Trophoblast cell (in vitro differentiated cells and primary cell): ENCODE data around the gene RCOR3.
A peak's percentile ranks its signal among the peaks of the same experiment; 100 is the strongest.
"Not testable (repeated sequence)": the region's sequence is repeated elsewhere in the genome, so short reads cannot be mapped to it uniquely, and the experiment has no call there.

Source experiments
- DNase-seq, 2 donors: peaks; one replicate each; pipeline ENCODE4 v3.0.0-alpha.2; 2016
- H2AFZ ChIP-seq: 2 replicates; pipeline ENCODE4 v1.6.1; 2013; ENCODE audit warnings: low read length, moderate library complexity, mild to moderate bottlenecking; ENCODE audit not compliant: insufficient read depth, poor library complexity
- H2AK5ac ChIP-seq: 2 replicates; pipeline ENCODE4 v1.6.1; 2013; ENCODE audit warnings: mild to moderate bottlenecking, low read length
- H2BK120ac ChIP-seq: 2 replicates; pipeline ENCODE4 v1.6.1; 2013; ENCODE audit warnings: low read length, mild to moderate bottlenecking, moderate library complexity; ENCODE audit not compliant: insufficient read depth, poor library complexity
- H2BK12ac ChIP-seq: 2 replicates; pipeline ENCODE4 v1.6.1; 2013; ENCODE audit warnings: mild to moderate bottlenecking, low read length, moderate library complexity
- H2BK5ac ChIP-seq: 2 replicates; pipeline ENCODE4 v1.6.1; 2013; ENCODE audit warnings: low read length, low read depth, moderate library complexity, mild to moderate bottlenecking; ENCODE audit not compliant: poor library complexity
- H3K14ac ChIP-seq: 2 replicates; pipeline ENCODE4 v1.6.1; 2013; ENCODE audit warnings: mild to moderate bottlenecking, low read length
- H3K18ac ChIP-seq: 2 replicates; pipeline ENCODE4 v1.6.1; 2013; ENCODE audit warnings: mild to moderate bottlenecking, low read length
- H3K23ac ChIP-seq: 2 replicates; pipeline ENCODE4 v1.6.1; 2013; ENCODE audit warnings: low read length
- H3K27ac ChIP-seq: 2 replicates; pipeline ENCODE4 v1.5.1; 2013; ENCODE audit warnings: low read depth, mild to moderate bottlenecking, inconsistent platforms, low read length, moderate library complexity
- H3K27me3 ChIP-seq: 2 replicates; pipeline ENCODE4 v1.6.1; 2013; ENCODE audit warnings: inconsistent platforms, mild to moderate bottlenecking, low read length, moderate library complexity; ENCODE audit not compliant: insufficient read depth
- H3K36me3 ChIP-seq, 2 experiments: 1 replicate in 1 of 2; 2 replicates in 1 of 2; pipeline ENCODE4 v1.6.1; 2013; ENCODE audit warnings: low read length in 2 of 2, mild to moderate bottlenecking in 2 of 2, moderate library complexity in 1 of 2; ENCODE audit not compliant: insufficient read depth in 2 of 2, control insufficient read depth in 1 of 2
- H3K4ac ChIP-seq: 2 replicates; pipeline ENCODE4 v1.6.1; 2013; ENCODE audit warnings: low read depth, mild to moderate bottlenecking, low read length, moderate library complexity
- H3K4me1 ChIP-seq, 2 experiments: 1 replicate in 1 of 2; 2 replicates in 1 of 2; pipeline ENCODE4 v1.6.1; 2013; ENCODE audit warnings: low read length in 2 of 2, mild to moderate bottlenecking in 2 of 2, moderate library complexity in 1 of 2; ENCODE audit not compliant: insufficient read depth in 2 of 2, control insufficient read depth in 1 of 2
- H3K4me2 ChIP-seq: 2 replicates; pipeline ENCODE4 v1.6.1; 2013; ENCODE audit warnings: inconsistent platforms, mild to moderate bottlenecking, low read length, moderate library complexity
- H3K4me3 ChIP-seq: 2 replicates; pipeline ENCODE4 v1.5.1; 2013; ENCODE audit warnings: mild to moderate bottlenecking, low read depth, low read length, inconsistent platforms
- H3K79me1 ChIP-seq: one replicate; pipeline ENCODE4 v1.6.1; 2013; ENCODE audit warnings: low read length
- H3K79me2 ChIP-seq: 2 replicates; pipeline ENCODE4 v1.6.1; 2013; ENCODE audit warnings: low read length, mild to moderate bottlenecking; ENCODE audit not compliant: control insufficient read depth, insufficient read depth, poor library complexity
- H3K9ac ChIP-seq: 2 replicates; pipeline ENCODE4 v1.6.1; 2013; ENCODE audit warnings: mild to moderate bottlenecking, low read length
- H3K9me3 ChIP-seq: 2 replicates; pipeline ENCODE4 v1.6.1; 2013; ENCODE audit warnings: low read depth, mild to moderate bottlenecking, control low read depth, inconsistent platforms, low read length; ENCODE audit not compliant: insufficient read depth
- H4K12ac ChIP-seq: 2 replicates; pipeline ENCODE4 v1.6.1; 2013; ENCODE audit warnings: low read depth, mild to moderate bottlenecking, low read length, moderate library complexity
- H4K8ac ChIP-seq: 2 replicates; pipeline ENCODE4 v1.6.1; 2013; ENCODE audit warnings: low read depth, mild to moderate bottlenecking, low read length, moderate library complexity
- H4K91ac ChIP-seq: one replicate; pipeline ENCODE4 v1.6.1; 2013; ENCODE audit warnings: low read depth, mild to moderate bottlenecking, low read length, moderate library complexity
- WGBS: extraction: QIAGEN DNeasy Blood & Tissue Kit; methylation state at CpG from one replicate; pipeline ENCODE4 v1.1.7; 2013; ENCODE audit warnings: missing lambda C conversion rate; ENCODE audit not compliant: insufficient read length, insufficient coverage; ENCODE audit errors: extremely low coverage; 5-methylcytosine and 5-hydroxymethylcytosine counted together

Gene RCOR3

GRCh38 chr1:211319892-211320291 lies 60.7 kb downstream of the RCOR3 start:
- Histone ChIP-seq H3K23ac (no peak overlapping the region), H3K9ac (no peak overlapping the region), H2BK5ac (no peak overlapping the region), H3K4me3 (no peak overlapping the region), H3K18ac (no peak overlapping the region), H3K4ac (no peak overlapping the region), H3K79me1 (no peaks in the 10 kb centered on the region), H2AK5ac (no peak overlapping the region), H4K8ac (no peak overlapping the region), H3K4me2 (no peak overlapping the region), H2AFZ (no peak overlapping the region), H4K91ac (no peak overlapping the region), H4K12ac (no peak overlapping the region), H2BK12ac (no peak overlapping the region), H3K9me3 (no peaks in the 10 kb centered on the region), H2BK120ac (no peak overlapping the region), H3K14ac (no peak overlapping the region), H3K27me3 (no peaks in the 10 kb centered on the region), H3K79me2 (no peaks in the 10 kb centered on the region), H3K36me3 (peaks cover 2% of the 10 kb centered on the region in 2 experiments), H3K27ac (no peak overlapping the region), H3K4me1 (no peaks in the 10 kb centered on the region)
- no peak for DNase-seq

- Histone ChIP-seq H2BK5ac (no peak overlapping the region), H2BK12ac (no peak overlapping the region), H3K4me1 (no peaks in the 10 kb centered on the region), H3K23ac (no peak overlapping the region), H4K8ac (no peak overlapping the region), H2BK120ac (no peak overlapping the region), H3K14ac (no peak overlapping the region), H3K79me2 (no peaks in the 10 kb centered on the region), H4K91ac (no peak overlapping the region), H3K9me3 (no peaks in the 10 kb centered on the region), H3K4ac (no peak overlapping the region), H3K9ac (no peak overlapping the region), H3K18ac (no peak overlapping the region), H3K36me3 (peaks cover 2% of the 10 kb centered on the region in 2 experiments), H2AFZ (no peak overlapping the region), H2AK5ac (no peak overlapping the region), H4K12ac (no peak overlapping the region), H3K27ac (no peak overlapping the region), H3K4me3 (no peak overlapping the region), H3K4me2 (no peak overlapping the region), H3K79me1 (no peaks in the 10 kb centered on the region), H3K27me3 (no peaks in the 10 kb centered on the region)
- no peak for DNase-seq
- WGBS = no CpG with 5 or more reads among the region's 4 CpGs
Observed at GRCh38 chr1:211320980-211321379, 61.8 kb downstream of the RCOR3 start.

- H3K4ac ChIP-seq, H3K23ac ChIP-seq, H2AK5ac ChIP-seq, H3K79me2 ChIP-seq, H2BK12ac ChIP-seq, H3K4me2 ChIP-seq, H4K12ac ChIP-seq, H3K9me3 ChIP-seq, H3K14ac ChIP-seq, H3K4me1 ChIP-seq, H2BK5ac ChIP-seq, DNase-seq, H4K8ac ChIP-seq, H3K27ac ChIP-seq, H2AFZ ChIP-seq, H3K9ac ChIP-seq, H3K27me3 ChIP-seq, H2BK120ac ChIP-seq, H3K36me3 ChIP-seq, H3K79me1 ChIP-seq, H4K91ac ChIP-seq, H3K4me3 ChIP-seq, H3K18ac ChIP-seq: not testable (repeated sequence)
- WGBS = no CpG with 5 or more reads among the region's 7 CpGs
Observed at GRCh38 chr1:211321646-211322045, 62.5 kb downstream of the RCOR3 start.

- Histone ChIP-seq H3K4me1 (peaks cover 0 to 9% of the 10 kb centered on the region in 2 experiments), H3K4ac (no peak overlapping the region), H3K18ac (no peak overlapping the region), H2AK5ac (no peak overlapping the region), H3K27ac (no peak overlapping the region), H3K79me1 (peaks cover 5% of the 10 kb centered on the region), H3K4me3 (no peak overlapping the region), H3K23ac (no peak overlapping the region), H2BK120ac (no peak overlapping the region), H3K9ac (no peak overlapping the region), H3K4me2 (no peak overlapping the region), H2BK5ac (no peak overlapping the region), H4K8ac (no peak overlapping the region), H4K12ac (no peak overlapping the region), H3K14ac (no peak overlapping the region), H3K79me2 (peaks cover 3% of the 10 kb centered on the region), H3K36me3 (no peaks in the 10 kb centered on the region), H2AFZ (no peak overlapping the region), H3K27me3 (no peaks in the 10 kb centered on the region), H2BK12ac (no peak overlapping the region), H4K91ac (no peak overlapping the region), H3K9me3 (no peaks in the 10 kb centered on the region)
- no CpG with 5 or more reads among the region's 9 CpGs for WGBS
- peak; percentile 34 to 63 for DNase-seq
Observed at GRCh38 chr1:211323156-211324063, 64.2 kb downstream of the RCOR3 start.
